Progenitor cell of endocrine pancreas (in vitro differentiated cells): ENCODE results near the gene RMDN2. TPM values are rescaled to one million over a fixed set of nuclear protein-coding genes. Genes with fewer than 3 reads are reported as not detected.

Source experiments
- DNase-seq: peaks from one replicate; pipeline ENCODE4 v3.0.0; 2021; ENCODE audit warnings: low spot score; ENCODE audit not compliant: unreplicated experiment
- H3K27ac Mint-ChIP-seq: 2 replicates; pipeline ENCODE4 v1.8.0; 2021; ENCODE audit warnings: mild to moderate bottlenecking, moderate library complexity, mixed read lengths
- H3K27me3 Mint-ChIP-seq: 2 replicates; pipeline ENCODE4 v1.8.0; 2021; ENCODE audit warnings: mixed read lengths
- H3K36me3 Mint-ChIP-seq: 2 replicates; pipeline ENCODE4 v1.8.0; 2022; ENCODE audit warnings: mixed read lengths; ENCODE audit not compliant: insufficient read depth
- H3K4me1 Mint-ChIP-seq: 2 replicates; pipeline ENCODE4 v1.8.0; 2021; ENCODE audit warnings: low read depth, mixed read lengths
- H3K4me3 Mint-ChIP-seq: 2 replicates; pipeline ENCODE4 v1.8.0; 2021; ENCODE audit warnings: low read depth, mild to moderate bottlenecking, moderate library complexity, mixed read lengths
- H3K9me3 Mint-ChIP-seq: 2 replicates; pipeline ENCODE4 v1.8.0; 2021; ENCODE audit warnings: low read depth, mixed read lengths
- total RNA-seq: library from RNA; stranded (reverse); gene quantifications from 2 replicates; pipeline ENCODE4 v1.2.1, GENCODE V29; 2021
- TF ChIP-seq, protein P1 (sequence below): fragments of 200-600 bp; sonication (generic); IDR thresholded peaks from one replicate; pipeline ENCODE4 v1.5.0; 2021; ENCODE audit warnings: antibody characterized with exemption, mild to moderate bottlenecking; ENCODE audit not compliant: unreplicated experiment

RMDN2 gene
- total RNA-seq, 1 donor from 2014 or later = 9.2 TPM

DNA sequence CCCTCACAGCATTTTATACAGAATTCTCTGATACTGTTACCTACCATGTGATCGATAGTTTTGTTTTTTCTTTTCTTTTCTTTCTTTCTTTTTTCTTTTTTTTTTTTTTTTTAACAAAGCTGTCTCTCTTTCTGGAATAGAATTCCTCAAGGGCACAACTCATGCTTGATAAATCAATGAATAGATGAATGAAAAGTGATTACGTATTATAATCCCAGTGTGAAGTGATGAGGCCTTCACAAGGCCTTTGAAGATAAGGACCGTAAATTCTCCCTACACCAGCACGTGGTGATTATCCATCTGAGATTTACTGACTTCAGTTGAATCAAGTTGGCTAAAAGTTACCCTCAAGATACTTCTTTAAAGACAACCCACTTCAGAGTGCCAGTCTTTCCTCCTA is 46.6 kb upstream of the RMDN2 start:
- Mint-ChIP-seq H3K4me3 (no peak overlapping the region), H3K9me3 (peaks cover 4% of the 10 kb centered on the region), H3K27ac (no peak overlapping the region), H3K4me1 (peaks cover 32% of the 10 kb centered on the region), H3K36me3 (no peaks in the 10 kb centered on the region), H3K27me3 (peaks cover 9% of the 10 kb centered on the region)
- TF ChIP-seq, protein P1, sequence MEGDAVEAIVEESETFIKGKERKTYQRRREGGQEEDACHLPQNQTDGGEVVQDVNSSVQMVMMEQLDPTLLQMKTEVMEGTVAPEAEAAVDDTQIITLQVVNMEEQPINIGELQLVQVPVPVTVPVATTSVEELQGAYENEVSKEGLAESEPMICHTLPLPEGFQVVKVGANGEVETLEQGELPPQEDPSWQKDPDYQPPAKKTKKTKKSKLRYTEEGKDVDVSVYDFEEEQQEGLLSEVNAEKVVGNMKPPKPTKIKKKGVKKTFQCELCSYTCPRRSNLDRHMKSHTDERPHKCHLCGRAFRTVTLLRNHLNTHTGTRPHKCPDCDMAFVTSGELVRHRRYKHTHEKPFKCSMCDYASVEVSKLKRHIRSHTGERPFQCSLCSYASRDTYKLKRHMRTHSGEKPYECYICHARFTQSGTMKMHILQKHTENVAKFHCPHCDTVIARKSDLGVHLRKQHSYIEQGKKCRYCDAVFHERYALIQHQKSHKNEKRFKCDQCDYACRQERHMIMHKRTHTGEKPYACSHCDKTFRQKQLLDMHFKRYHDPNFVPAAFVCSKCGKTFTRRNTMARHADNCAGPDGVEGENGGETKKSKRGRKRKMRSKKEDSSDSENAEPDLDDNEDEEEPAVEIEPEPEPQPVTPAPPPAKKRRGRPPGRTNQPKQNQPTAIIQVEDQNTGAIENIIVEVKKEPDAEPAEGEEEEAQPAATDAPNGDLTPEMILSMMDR = no peak
- DNase-seq = no peak

DNA sequence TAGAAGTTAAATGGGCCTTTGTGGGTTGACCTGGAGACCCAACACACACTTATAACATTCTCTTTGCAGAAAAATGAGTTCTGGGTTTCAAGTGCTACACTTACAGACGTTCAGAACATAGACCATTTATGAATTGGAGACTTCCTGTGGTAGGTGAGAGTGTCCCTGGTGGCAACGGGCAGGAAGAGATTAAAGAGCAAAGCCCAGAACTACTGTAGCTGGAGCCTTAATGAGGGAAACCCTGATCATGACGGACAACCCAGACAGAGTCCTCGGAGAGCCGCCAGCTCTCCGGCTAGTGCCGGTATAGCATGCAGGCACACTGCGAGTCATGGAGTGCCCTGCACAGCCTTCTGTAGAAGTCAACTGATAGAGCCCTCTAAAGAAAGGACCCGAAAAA is 44.5 kb upstream of the RMDN2 start:
- Mint-ChIP-seq H3K27me3 (peaks cover 3% of the 10 kb centered on the region), H3K4me3 (no peak overlapping the region), H3K27ac (no peak overlapping the region), H3K36me3 (no peaks in the 10 kb centered on the region), H3K4me1 (peaks cover 19% of the 10 kb centered on the region), H3K9me3 (no peaks in the 10 kb centered on the region)
- no peak for DNase-seq
- TF ChIP-seq, protein P1 = no peak

DNA sequence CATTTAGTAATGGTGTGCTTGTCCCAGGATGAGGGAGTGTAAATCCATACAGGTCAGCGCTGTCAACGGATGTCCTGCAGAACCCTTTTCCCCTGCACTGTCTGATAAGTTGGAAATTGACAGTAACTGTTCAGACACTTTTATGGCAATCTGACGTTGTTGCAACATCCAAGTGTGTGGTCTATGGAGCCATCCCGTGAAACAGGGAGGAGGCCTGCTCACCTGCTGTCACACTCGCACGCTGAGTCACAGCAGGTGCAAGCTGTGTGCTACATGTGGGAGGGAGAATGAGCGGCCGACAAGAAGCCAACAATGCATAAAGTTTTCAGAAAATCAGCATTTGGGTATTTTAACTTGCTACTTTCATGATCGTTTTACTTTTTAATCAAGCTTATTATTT is 43.7 kb upstream of the RMDN2 start:
- Mint-ChIP-seq H3K4me1 (peaks cover 12% of the 10 kb centered on the region), H3K4me3 (no peak overlapping the region), H3K36me3 (no peaks in the 10 kb centered on the region), H3K27ac (no peak overlapping the region), H3K9me3 (no peaks in the 10 kb centered on the region), H3K27me3 (peaks cover 3% of the 10 kb centered on the region)
- DNase-seq = no peak
- TF ChIP-seq, protein P1 = no peak

DNA sequence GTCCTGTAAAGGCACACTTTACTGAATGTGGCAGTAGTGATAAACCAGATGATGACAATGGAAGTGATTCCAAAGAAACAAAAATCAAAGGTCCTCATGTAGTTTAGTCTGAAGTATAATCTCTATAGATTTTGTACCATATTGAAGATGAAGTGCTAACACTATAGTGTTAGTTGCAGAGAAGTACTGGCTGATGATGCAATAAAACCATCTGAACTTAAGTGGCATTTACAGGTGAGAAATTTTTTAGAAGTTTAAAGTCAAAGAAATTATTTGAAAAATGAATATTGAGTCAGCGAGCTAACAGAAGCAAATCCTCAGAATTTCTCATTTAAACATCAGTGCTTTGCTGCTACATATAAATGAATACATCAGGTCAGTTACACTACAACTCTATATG is 43.1 kb upstream of the RMDN2 start:
- H3K4me3 Mint-ChIP-seq = no peak overlapping the region
- no peaks in the 10 kb centered on the region for H3K9me3 Mint-ChIP-seq
- H3K36me3 Mint-ChIP-seq = no peaks in the 10 kb centered on the region
- TF ChIP-seq, protein P1 = no peak
- H3K27me3 Mint-ChIP-seq = peaks cover 3% of the 10 kb centered on the region
- no peak overlapping the region for H3K27ac Mint-ChIP-seq
- H3K4me1 Mint-ChIP-seq = peaks cover 6% of the 10 kb centered on the region
- DNase-seq = no peak

DNA sequence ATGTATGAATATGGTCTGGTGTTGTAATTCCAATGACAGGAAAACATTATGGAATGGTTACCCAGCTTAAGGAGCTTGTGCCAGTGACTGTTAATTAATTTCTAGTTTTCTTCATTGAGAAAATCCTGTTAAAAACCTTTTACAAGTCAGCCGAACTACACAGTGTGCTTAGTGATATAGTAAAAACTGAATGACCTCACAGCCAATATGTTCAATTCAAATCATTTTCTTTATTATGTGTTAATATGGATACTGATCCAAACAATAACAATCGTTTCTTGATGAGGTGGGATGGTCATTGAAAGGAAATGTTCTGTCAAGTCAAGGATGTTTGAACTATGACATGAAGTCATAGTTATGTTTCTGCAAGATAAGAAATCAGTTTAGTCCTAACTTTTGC is 41.6 kb upstream of the RMDN2 start:
- TF ChIP-seq, protein P1 = no peak
- Mint-ChIP-seq H3K4me3 (no peak overlapping the region), H3K9me3 (no peaks in the 10 kb centered on the region), H3K27me3 (peaks cover 3% of the 10 kb centered on the region), H3K4me1 (peaks cover 1% of the 10 kb centered on the region), H3K27ac (no peak overlapping the region), H3K36me3 (no peaks in the 10 kb centered on the region)
- DNase-seq = no peak
